RPMI8226 (cell line): Measurements from ENCODE around the gene TMEM61.
"Not testable (repeated sequence)": the region's sequence is repeated elsewhere in the genome, so short reads cannot be mapped to it uniquely, and the experiment has no call there.

Source experiments
- DNase-seq: peaks from one replicate; pipeline ENCODE4 v3.0.0-alpha.2; 2015

Gene TMEM61

GRCh38 chr1:54980528-54981241, at the start of gene TMEM61:
Gene TMEM61, plus strand, starts transcription at chr1:54980628. Its CDS starts 438 bp downstream, at chr1:54981066.
- peak; percentile 54 for DNase-seq

- DNase-seq, result no peak
Measured at GRCh38 chr1:54931275-54931840, 49.1 kb upstream of the TMEM61 start.

GRCh38 chr1:54934081-54934480, 46.3 kb upstream of the TMEM61 start:
- DNase-seq, result not testable (repeated sequence)

GRCh38 chr1:54934869-54935268, 45.6 kb upstream of the TMEM61 start:
- no peak for DNase-seq

- DNase-seq, result no peak
Measured at GRCh38 chr1:54936791-54937190, 43.6 kb upstream of the TMEM61 start.

- DNase-seq, result no peak
Measured at GRCh38 chr1:54937469-54937868, 43.0 kb upstream of the TMEM61 start.

GRCh38 chr1:54938955-54939354, 41.5 kb upstream of the TMEM61 start:
- peak; percentile 51 for DNase-seq

DNA sequence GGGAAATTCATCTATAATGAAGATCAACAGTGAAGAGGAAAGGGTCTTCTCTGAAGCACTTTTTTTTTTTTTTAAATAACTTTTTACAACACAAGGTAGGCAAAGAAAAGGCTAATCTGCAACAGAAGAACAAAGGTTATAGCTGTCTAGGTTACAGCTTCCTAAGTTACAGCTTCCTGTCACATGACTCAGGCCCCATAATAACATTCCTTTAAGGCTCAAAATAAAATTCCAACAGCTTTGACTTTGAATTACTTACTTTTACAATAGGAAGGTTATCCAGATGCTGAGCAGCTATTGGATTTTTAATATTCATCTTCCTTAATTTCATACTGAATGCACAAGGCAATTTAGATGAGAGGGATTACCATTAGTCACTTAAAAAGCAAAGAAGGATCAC, 40.4 kb upstream of the TMEM61 start:
- DNase-seq, result no peak

DNA sequence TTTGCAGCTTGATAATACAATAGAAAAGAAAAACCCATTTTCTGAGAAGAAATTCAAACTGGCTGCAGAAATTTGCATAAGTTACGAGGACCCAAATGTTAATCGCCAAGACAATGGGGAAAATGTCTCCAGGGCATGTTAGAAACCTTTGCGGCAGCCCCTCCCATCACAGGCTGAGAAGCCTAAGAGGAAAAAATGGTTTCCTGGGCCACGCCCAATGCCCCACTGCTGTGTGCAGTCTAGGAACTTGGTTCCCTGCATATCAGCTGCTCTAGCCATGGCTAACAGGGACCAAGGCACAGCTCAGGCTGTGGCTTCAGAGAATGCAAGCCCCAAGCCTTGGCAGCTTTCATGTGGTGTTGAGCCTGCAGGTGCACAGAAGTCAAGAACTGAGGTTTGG, 37.5 kb upstream of the TMEM61 start:
- no peak for DNase-seq

GRCh38 chr1:54944610-54945392, 35.6 kb upstream of the TMEM61 start:
- DNase-seq, result peak; percentile 88

GRCh38 chr1:54945393-54945936, 35.0 kb upstream of the TMEM61 start:
- DNase-seq, result peak; percentile 41

- DNase-seq, result peak; percentile 72
Measured at GRCh38 chr1:54947540-54947939, 32.9 kb upstream of the TMEM61 start.

GRCh38 chr1:54949053-54949452, 31.4 kb upstream of the TMEM61 start:
- no peak for DNase-seq

GRCh38 chr1:54950006-54950368, 30.4 kb upstream of the TMEM61 start:
- no peak for DNase-seq

- peak; percentile 90 for DNase-seq
Measured at GRCh38 chr1:54950369-54951163, 29.9 kb upstream of the TMEM61 start.

DNA sequence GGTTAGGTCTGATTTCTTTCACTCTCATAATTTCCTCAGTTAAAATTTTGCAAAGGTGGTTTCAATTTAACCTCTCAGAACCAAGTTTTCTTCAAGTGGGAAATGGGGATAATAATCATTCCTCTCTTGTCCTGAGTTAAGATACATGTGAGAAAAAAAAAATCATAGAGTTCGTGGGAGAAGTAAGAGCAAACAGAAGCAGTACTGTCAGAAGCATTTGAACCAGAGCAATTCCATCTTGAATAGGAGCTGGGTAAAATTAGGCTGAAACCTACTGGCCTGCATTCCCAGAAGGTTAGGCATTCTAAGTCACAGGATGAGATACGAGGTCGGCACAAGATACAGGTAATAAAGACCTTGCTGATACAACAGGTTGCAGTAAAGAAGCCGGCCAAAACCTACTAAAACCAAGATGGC, 28.6 kb upstream of the TMEM61 start:
- no peak for DNase-seq

DNA sequence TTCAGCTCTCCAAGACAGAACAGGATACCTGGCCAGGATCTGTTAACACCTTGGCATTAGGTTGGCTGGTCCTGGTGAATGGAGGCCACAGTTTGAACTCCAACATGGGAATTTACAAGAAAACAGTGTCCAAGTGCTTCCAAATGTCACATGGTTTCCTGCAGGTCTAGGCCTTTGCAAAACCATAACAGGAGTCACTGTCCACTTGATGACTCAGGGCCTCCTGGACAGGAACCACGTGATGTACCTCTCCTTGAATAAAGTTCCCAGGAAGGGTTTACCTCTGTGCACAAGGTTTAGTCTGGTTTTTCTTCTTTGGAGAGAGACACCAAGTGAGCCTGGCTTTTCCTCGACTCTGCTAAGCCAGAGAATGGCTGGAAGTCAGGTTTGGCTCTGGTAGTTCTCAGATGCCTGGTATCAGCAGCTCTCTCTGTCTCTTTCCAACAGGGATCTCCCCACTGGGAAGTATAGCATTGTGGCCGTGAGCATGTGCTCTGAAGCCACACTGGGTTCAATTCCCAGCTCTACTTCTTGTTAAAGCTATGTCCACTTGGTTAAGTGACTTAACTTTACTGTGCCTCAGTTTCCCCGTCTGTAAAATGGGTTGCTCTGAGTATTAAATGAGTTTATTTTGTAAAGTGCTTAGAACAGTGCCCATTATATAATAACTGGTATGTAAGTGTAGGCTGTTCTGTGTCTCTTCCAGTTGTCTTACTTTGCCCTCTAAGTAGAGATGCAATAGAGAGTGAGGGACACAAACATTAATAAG, 27.3 kb upstream of the TMEM61 start:
- no peak for DNase-seq

- no peak for DNase-seq
Measured at GRCh38 chr1:54953846-54954245, 26.6 kb upstream of the TMEM61 start.

- DNase-seq, result no peak
Measured at GRCh38 chr1:54955359-54955758, 25.1 kb upstream of the TMEM61 start.

GRCh38 chr1:54956726-54957125, 23.7 kb upstream of the TMEM61 start:
- DNase-seq, result no peak

DNA sequence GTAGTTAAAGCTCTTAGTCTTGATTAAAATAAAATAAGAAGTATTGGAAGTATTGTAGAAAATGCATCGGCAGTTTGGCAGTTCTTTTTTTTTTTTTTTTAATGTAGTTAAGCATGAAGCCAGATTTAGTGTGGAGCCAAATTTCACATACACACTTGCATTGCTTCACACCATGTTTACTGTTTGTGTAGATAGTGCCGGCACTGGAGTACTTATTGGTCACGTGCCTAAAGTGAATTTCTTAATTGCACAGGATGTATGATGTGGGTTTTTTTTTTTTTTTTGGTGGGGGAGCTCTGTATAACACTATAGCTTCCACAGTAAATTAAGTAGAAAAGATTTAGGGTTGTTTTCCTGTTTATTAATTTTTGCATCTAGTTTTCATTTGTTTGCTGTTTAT, 21.2 kb upstream of the TMEM61 start:
- no peak for DNase-seq
